IgD-negative memory B cell (primary cell): ENCODE measurements around the gene FTSJ3. TPM values are rescaled to one million over a fixed set of nuclear protein-coding genes. Genes with fewer than 3 reads are reported as not detected.

ENCODE experiments used
- polyA plus RNA-seq: library from polyadenylated mRNA; unstranded; fragments of 300-500 nt; fragmentation: Illumina TruSeq; gene quantifications from one replicate; pipeline ENCODE4 v1.2.3, GENCODE V29; 2021

The FTSJ3 gene
- polyA plus RNA-seq, 1 donor from 2014 or later: 28.7 TPM

Other genes with a start within 250 kb of the FTSJ3 start
- gene TACO1, start 226.8 kb downstream of the FTSJ3 start, polyA plus RNA-seq: 19.5 TPM
- 22.5 TPM for gene MAP3K3, start 205.2 kb downstream of the FTSJ3 start, polyA plus RNA-seq
- gene LIMD2, start 127.5 kb downstream of the FTSJ3 start, polyA plus RNA-seq: 845 TPM
- 24.9 TPM for gene STRADA, start 85.9 kb downstream of the FTSJ3 start, polyA plus RNA-seq
- 36.7 TPM for gene CCDC47, start 54.1 kb downstream of the FTSJ3 start, polyA plus RNA-seq
- 16.2 TPM for gene DDX42, start 53.5 kb downstream of the FTSJ3 start, polyA plus RNA-seq
- gene PSMC5, start 232 bp downstream of the FTSJ3 start, polyA plus RNA-seq: 139 TPM
- 96.1 TPM for gene SMARCD2, start 15.0 kb upstream of the FTSJ3 start, polyA plus RNA-seq
- not detected for gene CSH2, start 46.0 kb upstream of the FTSJ3 start, polyA plus RNA-seq
- gene GH2, start 54.3 kb upstream of the FTSJ3 start, polyA plus RNA-seq: not detected
- gene CSH1, start 68.9 kb upstream of the FTSJ3 start, polyA plus RNA-seq: not detected
- gene CSHL1, start 83.6 kb upstream of the FTSJ3 start, polyA plus RNA-seq: not detected
- gene GH1, start 91.2 kb upstream of the FTSJ3 start, polyA plus RNA-seq: 2.0 TPM
- gene CD79B, start 104.7 kb upstream of the FTSJ3 start, polyA plus RNA-seq: 1,452 TPM
- 0.10 TPM for gene SCN4A, start 145.3 kb upstream of the FTSJ3 start, polyA plus RNA-seq
- gene PRR29, start 170.7 kb upstream of the FTSJ3 start, polyA plus RNA-seq: 3.2 TPM
- 183 TPM for gene ICAM2, start 193.0 kb upstream of the FTSJ3 start, polyA plus RNA-seq